ENCODE data around the gene ATE1.
A peak's percentile ranks its signal among the peaks of the same experiment; 100 is the strongest.

The ATE1 gene

GRCh38 chr10:121864653-121865052 lies 63.2 kb downstream of the ATE1 start:
- no peak for DNase-seq

- no peak for DNase-seq
Observed at GRCh38 chr10:121864168-121864567, 63.7 kb downstream of the ATE1 start.

- DNase-seq, result no peak
Observed at GRCh38 chr10:121862649-121863048, 65.2 kb downstream of the ATE1 start.

DNA sequence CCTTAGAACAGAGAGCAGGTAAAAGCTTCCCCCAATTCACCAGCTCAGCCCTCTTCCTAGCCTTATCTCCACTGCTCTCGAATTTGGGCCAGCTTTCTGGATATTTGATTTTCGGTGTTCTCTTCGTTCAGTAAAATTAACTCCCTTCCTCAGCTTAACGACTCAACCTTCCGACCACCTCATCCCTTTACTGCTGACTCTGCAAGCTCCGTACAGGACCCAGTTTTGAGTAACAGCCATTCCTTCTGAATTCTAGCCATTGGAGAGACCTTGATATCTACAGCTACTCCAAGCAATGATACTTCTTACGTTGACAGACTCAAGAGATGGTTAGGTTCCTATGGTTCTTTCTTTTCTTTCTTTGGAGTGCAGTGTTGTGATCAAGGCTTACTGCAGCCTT lies 65.8 kb downstream of the ATE1 start:
- no peak for DNase-seq

- peak; percentile 20 for DNase-seq
Observed at GRCh38 chr10:121860810-121861209, 67.0 kb downstream of the ATE1 start.

GRCh38 chr10:121854809-121855445 lies 72.9 kb downstream of the ATE1 start:
- DNase-seq, result no peak

- DNase-seq, result no peak
Observed at GRCh38 chr10:121853950-121854349, 73.9 kb downstream of the ATE1 start.

DNA sequence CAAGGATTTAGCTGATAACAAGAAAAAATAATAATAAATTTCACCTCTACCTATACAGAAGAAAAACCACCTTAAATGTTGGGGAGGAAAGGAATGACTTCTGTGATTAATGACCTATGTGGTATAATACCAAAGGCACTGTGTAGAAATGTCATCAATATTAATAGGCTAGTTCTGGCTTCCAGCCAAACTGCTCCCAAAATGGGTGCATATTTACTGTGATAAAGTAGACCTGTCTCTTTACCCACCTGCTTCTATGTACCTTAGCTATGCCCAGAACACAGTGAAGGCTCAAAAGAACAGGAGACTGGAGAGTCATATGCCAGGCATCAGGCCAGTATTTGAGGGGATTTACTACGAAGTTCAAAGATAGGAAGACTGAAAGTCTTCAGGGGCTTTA lies 76.0 kb downstream of the ATE1 start:
- peak; percentile 71 for DNase-seq

GRCh38 chr10:121848082-121848481 lies 79.7 kb downstream of the ATE1 start:
- DNase-seq, result no peak

DNA sequence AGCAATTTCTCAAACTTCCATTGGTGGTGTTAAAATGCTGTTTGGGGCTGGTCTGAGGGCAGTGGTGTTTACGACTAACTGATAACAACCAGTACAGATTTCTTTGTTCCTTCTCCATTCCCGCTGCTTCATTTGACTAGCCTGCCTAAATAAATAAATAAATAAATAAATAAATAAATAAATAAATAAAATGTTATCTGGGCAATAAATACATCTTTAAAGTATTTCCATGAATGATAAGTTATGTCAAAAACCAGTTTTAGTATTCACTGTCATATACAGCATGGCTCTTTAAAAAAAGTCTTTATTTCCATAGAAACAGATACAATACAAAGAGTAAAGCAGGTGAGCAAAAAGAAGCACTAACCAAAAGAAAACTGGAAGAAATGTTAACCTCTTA lies 81.3 kb downstream of the ATE1 start:
- no peak for DNase-seq

DNA sequence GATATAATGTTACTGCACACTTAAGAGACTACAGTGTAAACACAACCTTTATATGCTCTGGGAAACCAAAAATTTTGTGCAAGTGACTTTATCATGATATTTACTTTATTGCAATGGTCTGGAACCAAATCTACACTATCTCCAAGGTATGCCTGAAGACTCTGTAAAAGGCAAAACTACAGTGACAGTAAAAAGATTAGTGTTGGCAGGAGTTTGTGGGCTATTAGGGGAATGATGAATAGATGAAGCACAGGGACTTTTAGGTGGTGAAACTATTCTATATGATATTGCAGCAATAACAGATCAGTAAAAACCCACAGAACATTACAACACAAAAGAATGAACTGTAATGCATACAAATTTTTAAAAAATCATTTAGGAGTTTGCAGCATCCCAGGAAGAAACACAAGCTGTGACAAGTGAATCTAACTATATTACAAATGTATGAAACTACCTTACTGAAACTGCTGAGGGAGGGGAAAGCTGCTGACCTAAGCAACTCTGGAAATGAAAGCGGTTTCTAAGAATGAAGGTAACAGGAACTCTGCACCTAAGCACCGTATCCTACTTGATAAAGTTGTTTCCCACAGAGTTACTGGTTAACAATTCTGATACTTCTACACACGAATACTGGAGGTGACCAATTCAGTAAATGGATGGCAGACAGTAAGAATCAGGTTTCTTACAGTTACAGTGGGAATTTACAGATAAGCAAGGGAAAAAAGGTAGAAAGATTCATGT lies 82.6 kb downstream of the ATE1 start:
- DNase-seq, result no peak

DNA sequence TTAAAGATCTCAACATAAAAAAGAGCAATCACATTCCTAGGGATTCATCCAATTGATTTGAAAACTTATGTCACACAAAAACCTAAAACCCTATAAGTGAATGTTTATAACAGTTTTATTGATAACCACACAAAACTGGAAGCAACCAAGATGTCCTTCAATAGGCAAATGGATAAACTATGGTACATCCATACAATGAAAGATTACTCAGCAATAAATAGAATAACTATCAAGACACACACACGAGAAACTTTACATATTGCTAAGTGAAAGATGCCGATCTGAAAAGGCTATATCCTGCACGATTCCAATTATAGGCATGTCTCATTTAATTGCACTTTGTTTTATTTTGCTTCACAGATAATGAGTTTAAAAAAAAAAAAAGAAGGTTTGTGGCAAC lies 83.3 kb downstream of the ATE1 start:
- DNase-seq, result no peak

DNA sequence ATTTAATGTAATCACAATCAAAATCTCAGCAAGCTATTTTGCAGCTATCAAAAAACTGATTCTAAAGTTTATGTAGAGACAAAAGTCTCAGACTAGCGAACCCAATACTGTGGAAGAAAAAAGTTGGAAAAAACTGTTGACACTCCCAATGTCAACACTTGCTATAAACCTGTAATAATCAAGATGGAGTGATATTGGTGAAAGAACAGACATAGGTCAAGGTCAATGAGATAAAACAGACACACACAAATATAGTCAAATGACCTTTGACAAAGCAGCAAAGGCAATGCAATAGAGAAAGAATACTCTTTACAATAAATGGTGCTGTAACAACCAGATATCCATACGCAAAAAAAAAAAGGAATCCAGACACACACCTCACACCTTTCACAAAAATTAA lies 84.5 kb downstream of the ATE1 start:
- DNase-seq, result no peak

- DNase-seq, result no peak
Observed at GRCh38 chr10:121841862-121842261, 86.0 kb downstream of the ATE1 start.

GRCh38 chr10:121838931-121839330 lies 88.9 kb downstream of the ATE1 start:
- peak; percentile 51 for DNase-seq

DNA sequence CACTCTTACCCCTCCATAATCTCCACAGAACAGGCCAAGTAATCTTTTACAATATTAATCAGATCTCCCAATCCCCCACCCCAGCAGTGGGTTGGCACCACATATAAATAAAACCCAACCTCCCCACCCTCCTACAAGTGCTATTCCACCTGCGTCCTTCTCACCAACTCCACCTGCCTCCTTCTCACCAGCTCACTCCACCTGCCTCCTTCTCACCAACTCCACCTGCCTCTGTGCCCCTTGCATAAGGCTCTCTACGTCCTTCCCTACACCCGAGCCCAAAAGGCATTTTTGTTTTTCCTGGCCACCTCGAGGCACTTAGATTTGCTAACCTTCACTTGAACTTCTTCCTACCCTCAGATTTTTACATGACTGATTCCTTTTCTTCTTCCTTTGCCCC lies 89.7 kb downstream of the ATE1 start:
- peak; percentile 73 for DNase-seq

DNA sequence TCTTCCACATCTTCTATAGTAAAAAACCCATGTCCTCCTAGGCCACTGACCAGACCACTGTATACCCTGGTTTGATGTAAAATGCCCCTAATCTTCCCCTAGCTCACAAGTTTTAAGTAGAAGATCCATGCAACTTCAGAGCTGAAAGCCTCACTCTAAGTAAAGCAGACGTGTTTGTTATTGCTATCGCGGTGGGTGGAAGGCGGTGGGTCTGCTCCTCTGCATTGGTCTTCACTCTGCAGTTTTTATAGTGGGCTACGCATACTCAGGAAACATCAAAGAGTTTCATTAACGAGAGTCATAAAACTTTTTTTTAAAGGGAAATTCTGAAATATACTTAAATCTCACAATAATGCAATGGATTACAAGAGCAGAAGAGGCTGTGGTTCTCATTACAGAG lies 91.7 kb downstream of the ATE1 start:
- peak; percentile 18 for DNase-seq

GRCh38 chr10:121835376-121835775 lies 92.5 kb downstream of the ATE1 start:
- DNase-seq, result no peak

DNA sequence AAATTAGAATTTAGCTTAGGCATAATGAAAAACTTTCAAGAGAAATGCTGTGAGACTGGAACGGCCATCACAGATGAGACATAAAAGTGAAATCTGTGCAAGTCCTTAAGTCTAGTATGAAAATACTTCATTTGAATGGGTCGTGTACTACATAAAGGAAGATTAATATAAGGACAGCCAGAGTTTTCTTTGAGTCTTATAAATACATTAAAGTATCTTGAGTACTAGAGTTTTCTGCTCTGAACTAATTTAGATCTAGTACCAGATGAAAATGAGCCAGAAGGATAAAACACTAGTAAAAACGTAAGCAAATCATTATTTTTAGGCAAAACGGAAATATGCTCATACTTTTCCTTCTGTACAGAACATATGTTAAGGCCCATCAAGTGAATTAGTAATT lies 93.1 kb downstream of the ATE1 start:
- DNase-seq, result no peak

- DNase-seq, result no peak
Observed at GRCh38 chr10:121833387-121833786, 94.4 kb downstream of the ATE1 start.

DNA sequence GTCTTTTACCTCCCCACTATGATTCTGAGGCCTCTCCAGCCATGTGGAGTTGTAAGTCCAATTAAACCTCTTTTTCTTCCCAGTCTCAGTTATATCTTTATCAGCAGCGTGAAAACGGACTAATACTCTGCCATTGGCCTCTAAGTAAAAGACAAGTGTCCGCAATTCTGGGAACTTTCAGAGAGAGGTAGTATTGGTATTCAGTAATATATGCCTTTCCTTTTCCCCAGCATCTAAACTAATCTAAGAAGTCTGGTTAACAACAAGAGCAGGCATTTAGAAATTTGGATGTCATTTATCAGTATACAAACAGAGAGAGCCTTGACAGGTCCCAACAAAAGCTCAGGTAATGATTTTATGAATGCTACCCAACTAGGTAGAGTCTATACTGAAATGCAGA lies 95.2 kb downstream of the ATE1 start:
- DNase-seq, result no peak

GRCh38 chr10:121831777-121832176 lies 96.1 kb downstream of the ATE1 start:
- peak; percentile 79 for DNase-seq

- DNase-seq, result no peak
Observed at GRCh38 chr10:121831237-121831636, 96.6 kb downstream of the ATE1 start.

GRCh38 chr10:121830101-121830500 lies 97.7 kb downstream of the ATE1 start:
- DNase-seq, result no peak

DNA sequence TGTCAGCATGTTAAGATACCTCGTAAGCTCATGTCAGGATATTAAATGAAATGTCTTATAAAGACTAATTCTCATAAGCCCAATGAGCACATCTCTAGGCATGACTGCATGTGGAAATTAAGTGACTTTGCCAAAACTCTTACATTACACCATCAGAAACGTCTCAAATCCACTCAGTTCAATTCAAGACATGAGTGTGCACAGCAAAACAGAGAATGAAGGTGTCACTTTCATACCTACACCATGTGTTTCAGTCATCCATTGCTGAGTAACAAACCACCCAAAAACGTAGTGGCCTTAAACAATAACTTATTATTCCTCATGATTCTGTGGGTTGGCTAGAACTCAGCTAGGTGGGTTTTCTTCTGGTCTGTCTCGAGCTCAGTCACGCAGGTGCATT lies 99.8 kb downstream of the ATE1 start:
- no peak for DNase-seq

Measured in NCI-H510A treated with DMSO at 0.1 percent for 48 hours (cell line).